ENCODE measurements around the gene GALNT11.

DNA sequence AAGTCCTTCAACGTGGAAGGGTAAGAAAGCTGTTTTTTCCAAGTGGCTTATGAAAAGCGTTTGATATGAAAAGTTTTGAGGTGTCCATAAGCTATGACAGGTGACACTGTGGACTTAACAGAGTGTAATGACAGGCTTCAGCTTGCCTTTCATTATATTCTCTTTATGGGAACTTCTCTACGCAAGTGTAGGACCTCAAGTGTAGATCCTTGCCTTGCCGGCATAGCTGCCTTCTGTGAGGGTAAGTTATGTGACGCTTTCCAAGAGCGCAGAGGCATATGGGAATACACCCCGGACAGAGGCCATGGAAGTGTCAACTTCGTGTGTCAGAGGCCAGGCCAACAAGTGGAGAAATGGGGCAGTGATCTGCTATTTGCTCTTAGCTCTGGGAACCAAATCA is 91.9 kb downstream of the GALNT11 start:
- TF ChIP-seq, protein P1, sequence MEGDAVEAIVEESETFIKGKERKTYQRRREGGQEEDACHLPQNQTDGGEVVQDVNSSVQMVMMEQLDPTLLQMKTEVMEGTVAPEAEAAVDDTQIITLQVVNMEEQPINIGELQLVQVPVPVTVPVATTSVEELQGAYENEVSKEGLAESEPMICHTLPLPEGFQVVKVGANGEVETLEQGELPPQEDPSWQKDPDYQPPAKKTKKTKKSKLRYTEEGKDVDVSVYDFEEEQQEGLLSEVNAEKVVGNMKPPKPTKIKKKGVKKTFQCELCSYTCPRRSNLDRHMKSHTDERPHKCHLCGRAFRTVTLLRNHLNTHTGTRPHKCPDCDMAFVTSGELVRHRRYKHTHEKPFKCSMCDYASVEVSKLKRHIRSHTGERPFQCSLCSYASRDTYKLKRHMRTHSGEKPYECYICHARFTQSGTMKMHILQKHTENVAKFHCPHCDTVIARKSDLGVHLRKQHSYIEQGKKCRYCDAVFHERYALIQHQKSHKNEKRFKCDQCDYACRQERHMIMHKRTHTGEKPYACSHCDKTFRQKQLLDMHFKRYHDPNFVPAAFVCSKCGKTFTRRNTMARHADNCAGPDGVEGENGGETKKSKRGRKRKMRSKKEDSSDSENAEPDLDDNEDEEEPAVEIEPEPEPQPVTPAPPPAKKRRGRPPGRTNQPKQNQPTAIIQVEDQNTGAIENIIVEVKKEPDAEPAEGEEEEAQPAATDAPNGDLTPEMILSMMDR (IDR thresholded peaks at IDR 0.05; ENCODE audit: borderline replicate concordance, extremely low read depth, low read length, poor library complexity, severe bottlenecking) = no peak
- no peak for TF ChIP-seq EZH2 (IDR thresholded peaks at IDR 0.05; ENCODE audit: borderline replicate concordance, low read depth, low read length, severe bottlenecking)

Data from DND-41 (cell line).